G401 (cell line): ENCODE results near the gene MKNK1. TPM values are rescaled to one million over a fixed set of nuclear protein-coding genes. Genes with fewer than 3 reads are reported as not detected.

Experiments used
- DNase-seq: peaks from one replicate; pipeline ENCODE4 v3.0.0-alpha.2; 2015; ENCODE audit warnings: low spot score
- in situ Hi-C: cut with HindIII; loops from 2 replicates; pipeline ENCODE4 v1.10.0; 2016; ENCODE audit warnings: low sequenced_read_pairs, mixed read lengths
- total RNA-seq: library from RNA; depleted of rRNA; stranded (reverse); fragments of >200 nt; shearing (Covaris generic); gene quantifications from 2 replicates; pipeline ENCODE4 v1.2.3, GENCODE V29; 2014

Gene MKNK1
- total RNA-seq, 1 experiment from 2014 or later, result 34.5 TPM

GRCh38 chr1:46622344-46622743 lies 18.3 kb upstream of the MKNK1 start:
- peak; percentile 89 for DNase-seq
- in situ Hi-C loops, result no loop called here

- DNase-seq, result no peak
- in situ Hi-C loops, result no loop called here
Observed at GRCh38 chr1:46621930-46622329, 17.9 kb upstream of the MKNK1 start.

- no peak for DNase-seq
- in situ Hi-C loops, result no loop called here
Observed at GRCh38 chr1:46619656-46620258, 15.7 kb upstream of the MKNK1 start.

GRCh38 chr1:46618754-46619415 lies 14.8 kb upstream of the MKNK1 start:
- no peak for DNase-seq
- in situ Hi-C loops, result no loop called here

GRCh38 chr1:46617833-46618232 lies 13.8 kb upstream of the MKNK1 start:
- no peak for DNase-seq
- in situ Hi-C loops, result no loop called here

GRCh38 chr1:46617108-46617800 lies 13.2 kb upstream of the MKNK1 start:
- in situ Hi-C loops, result no loop called here
- DNase-seq, result no peak

GRCh38 chr1:46616277-46617107 lies 12.4 kb upstream of the MKNK1 start, which contains the start of gene MOB3C:
Gene MOB3C (minus strand): TSS chr1:46616811. CDS start chr1:46613321, 3,490 bp downstream.
- in situ Hi-C loops, result no loop called here
- DNase-seq, result peak; percentile 95

- in situ Hi-C loops, result no loop called here
Observed at GRCh38 chr1:46615735-46616134, 11.7 kb upstream of the MKNK1 start.

GRCh38 chr1:46615088-46615487 lies 11.0 kb upstream of the MKNK1 start:
- no peak for DNase-seq
- in situ Hi-C loops, result no loop called here

More at GRCh38 chr1:46615735-46616134, 11.7 kb upstream of the MKNK1 start:
- DNase-seq, result no peak

GRCh38 chr1:46614604-46614984 lies 10.5 kb upstream of the MKNK1 start:
- in situ Hi-C loops, result no loop called here
- no peak for DNase-seq

- in situ Hi-C loops, result no loop called here
Observed at GRCh38 chr1:46613661-46614603, 9.9 kb upstream of the MKNK1 start.

GRCh38 chr1:46612937-46613660 lies 9.0 kb upstream of the MKNK1 start:
- in situ Hi-C loops, result no loop called here

More at GRCh38 chr1:46613661-46614603, 9.9 kb upstream of the MKNK1 start:
- DNase-seq, result no peak

GRCh38 chr1:46611691-46612221 lies 7.7 kb upstream of the MKNK1 start:
- DNase-seq, result no peak
- in situ Hi-C loops, result no loop called here

More at GRCh38 chr1:46612937-46613660, 9.0 kb upstream of the MKNK1 start:
- peak; percentile 52 for DNase-seq

- in situ Hi-C loops, result no loop called here
- peak; percentile 85 for DNase-seq
Observed at GRCh38 chr1:46607345-46608130, 3.5 kb upstream of the MKNK1 start.

GRCh38 chr1:46606255-46606965 lies 2.3 kb upstream of the MKNK1 start:
- in situ Hi-C loops, result no loop called here
- DNase-seq, result no peak

- DNase-seq, result no peak
- in situ Hi-C loops, result no loop called here
Observed at GRCh38 chr1:46605232-46605631, 1.2 kb upstream of the MKNK1 start.
